Activated B cell treated with CpG ODN at 0.5 μM for 24 hours (primary cell): ENCODE measurements around the gene PSMD9. TPM values are rescaled to one million over a fixed set of nuclear protein-coding genes. Genes with fewer than 3 reads are reported as not detected.
"Not testable (repeated sequence)": the region's sequence is repeated elsewhere in the genome, so short reads cannot be mapped to it uniquely, and the experiment has no call there.

Experiments used
- ATAC-seq: fragments of 200-7000 bp; cut with Tn5 transposase; one replicate; pipeline ENCODE4 v1.10.0; 2021; ENCODE audit warnings: low read depth, mild to moderate bottlenecking, moderate library complexity
- CTCF ChIA-PET: fragments of 350-600 bp; sonication (Branson Sonifier 250); formaldehyde crosslinking; loops from one replicate; lab custom pipeline; 2021; ENCODE audit warnings: antibody characterized with exemption; lab: Charles Lee
- POLR2A ChIA-PET: fragments of 350-600 bp; sonication (Branson Sonifier 250); formaldehyde crosslinking; loops from one replicate; lab custom pipeline; 2021; ENCODE audit warnings: antibody characterized with exemption; lab: Charles Lee
- DNase-seq: peaks from one replicate; pipeline ENCODE4 v3.0.0; 2022
- H3K27ac Mint-ChIP-seq: one replicate; pipeline ENCODE4 v1.8.0; 2020; ENCODE audit warnings: mixed read lengths
- H3K27me3 Mint-ChIP-seq: one replicate; pipeline ENCODE4 v1.8.0; 2021; ENCODE audit warnings: mixed read lengths
- H3K36me3 Mint-ChIP-seq: one replicate; pipeline ENCODE4 v1.8.0; 2021; ENCODE audit warnings: low read depth, mixed read lengths
- H3K4me1 Mint-ChIP-seq: one replicate; pipeline ENCODE4 v1.8.0; 2021; ENCODE audit warnings: mixed read lengths
- H3K4me3 Mint-ChIP-seq: one replicate; pipeline ENCODE4 v1.8.0; 2020; ENCODE audit warnings: mild to moderate bottlenecking, mixed read lengths
- H3K9me3 Mint-ChIP-seq: one replicate; pipeline ENCODE4 v1.8.0; 2020; ENCODE audit warnings: mixed read lengths
- intact Hi-C: fragments of 100-400 bp; cut with micrococcal nuclease; formaldehyde crosslinking; loops from one replicate; pipeline ENCODE4 v1.15.1; 2024
- total RNA-seq: library from RNA; stranded (reverse); gene quantifications from 2 replicates; pipeline ENCODE4 v1.2.3, GENCODE V29; 2022
- TF ChIP-seq, protein P1 (sequence below): fragments of 200-600 bp; IDR thresholded peaks from one replicate; pipeline ENCODE4 v1.8.0; 2022; ENCODE audit warnings: antibody characterized with exemption, mild to moderate bottlenecking

The PSMD9 gene
- total RNA-seq, 1 donor from 2014 or later: 40.2 TPM

DNA sequence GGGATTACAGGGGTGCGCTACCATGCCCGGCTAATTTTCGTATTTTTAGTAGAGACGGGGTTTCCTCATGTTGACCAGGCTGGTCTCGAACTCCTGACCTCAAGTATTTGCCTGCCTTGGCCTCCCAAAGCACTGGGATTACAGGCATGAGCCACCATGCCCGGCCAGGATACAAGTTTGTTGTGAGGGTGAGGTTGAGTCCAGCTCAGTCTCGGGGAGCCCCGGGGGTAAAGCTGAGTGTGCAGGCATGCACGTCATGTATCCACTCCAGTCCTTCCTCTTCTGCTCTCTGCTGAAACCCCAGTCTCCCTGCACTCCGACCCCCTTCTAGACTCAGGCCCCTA, 30.3 kb upstream of the PSMD9 start:
- no peaks in the 10 kb centered on the region for H3K9me3 Mint-ChIP-seq
- H3K36me3 Mint-ChIP-seq: no peaks in the 10 kb centered on the region
- DNase-seq (no peak), ATAC-seq (no peak)
- H3K4me1 Mint-ChIP-seq: peaks cover 9% of the 10 kb centered on the region
- ChIA-PET POLR2A (interaction anchor here (0.6 kb wide), 1 partner anchor 59 kb away, joined by 4 read pairs; no protein-coding TSS in a partner anchor), CTCF (no interaction called here)
- H3K27me3 Mint-ChIP-seq: no peaks in the 10 kb centered on the region
- intact Hi-C loops: no loop called here
- H3K27ac Mint-ChIP-seq: no peak overlapping the region
- H3K4me3 Mint-ChIP-seq: no peak overlapping the region
- TF ChIP-seq, protein P1, sequence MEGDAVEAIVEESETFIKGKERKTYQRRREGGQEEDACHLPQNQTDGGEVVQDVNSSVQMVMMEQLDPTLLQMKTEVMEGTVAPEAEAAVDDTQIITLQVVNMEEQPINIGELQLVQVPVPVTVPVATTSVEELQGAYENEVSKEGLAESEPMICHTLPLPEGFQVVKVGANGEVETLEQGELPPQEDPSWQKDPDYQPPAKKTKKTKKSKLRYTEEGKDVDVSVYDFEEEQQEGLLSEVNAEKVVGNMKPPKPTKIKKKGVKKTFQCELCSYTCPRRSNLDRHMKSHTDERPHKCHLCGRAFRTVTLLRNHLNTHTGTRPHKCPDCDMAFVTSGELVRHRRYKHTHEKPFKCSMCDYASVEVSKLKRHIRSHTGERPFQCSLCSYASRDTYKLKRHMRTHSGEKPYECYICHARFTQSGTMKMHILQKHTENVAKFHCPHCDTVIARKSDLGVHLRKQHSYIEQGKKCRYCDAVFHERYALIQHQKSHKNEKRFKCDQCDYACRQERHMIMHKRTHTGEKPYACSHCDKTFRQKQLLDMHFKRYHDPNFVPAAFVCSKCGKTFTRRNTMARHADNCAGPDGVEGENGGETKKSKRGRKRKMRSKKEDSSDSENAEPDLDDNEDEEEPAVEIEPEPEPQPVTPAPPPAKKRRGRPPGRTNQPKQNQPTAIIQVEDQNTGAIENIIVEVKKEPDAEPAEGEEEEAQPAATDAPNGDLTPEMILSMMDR: no peak

DNA sequence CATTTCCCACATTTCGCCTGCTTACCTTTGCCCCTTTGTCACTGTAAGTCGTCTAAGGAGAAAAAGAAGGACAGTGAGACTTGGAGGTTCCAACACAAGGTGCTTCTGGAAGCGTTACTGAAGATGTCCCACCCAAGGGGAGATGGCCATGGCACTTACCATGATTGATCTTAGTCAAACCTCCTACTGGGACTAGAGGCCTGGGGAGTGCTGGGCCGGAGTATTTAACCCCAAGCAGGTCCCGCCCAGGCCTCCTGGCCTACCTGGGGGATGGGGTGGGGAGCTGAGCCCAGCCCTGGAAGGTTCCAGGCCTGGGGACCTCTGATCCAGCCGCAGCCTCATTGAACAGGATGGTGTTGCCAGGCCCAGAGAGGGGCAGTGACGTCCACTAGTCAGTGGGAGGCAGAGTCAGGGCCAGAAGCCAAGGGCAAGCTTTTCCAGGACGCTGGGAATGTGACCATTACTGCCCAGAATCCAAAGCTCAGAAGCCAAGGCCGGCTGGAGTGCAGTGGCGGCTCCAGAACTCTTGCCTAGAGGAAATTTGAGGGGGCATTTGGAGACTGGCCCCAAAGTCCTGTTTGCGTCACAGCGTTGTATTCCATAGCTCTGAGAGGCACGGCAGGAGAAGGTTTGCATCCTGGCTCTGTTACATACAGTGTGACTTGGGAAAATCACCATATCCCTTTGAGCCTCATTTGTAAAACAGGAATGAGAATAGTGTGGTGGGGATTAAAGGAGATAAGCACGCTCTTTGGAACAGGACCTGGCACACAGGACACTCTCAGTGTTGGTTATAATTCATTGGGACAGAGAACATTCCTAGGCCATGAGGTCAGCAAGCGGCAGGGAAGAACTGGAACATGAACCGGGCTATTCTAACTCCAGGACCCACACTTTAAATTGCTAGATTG, 29.7 kb upstream of the PSMD9 start, which contains the start of gene HPD:
Gene HPD, minus strand, starts transcription at position 198 of the 911 bp plus-strand sequence. Its CDS starts 36 bp downstream, at position 162.
- DNase-seq (no peak), ATAC-seq (no peak)
- intact Hi-C loops: no loop called here
- Mint-ChIP-seq H3K36me3 (no peaks in the 10 kb centered on the region), H3K4me3 (no peak within 1 kb of the TSS), H3K27ac (no peak within 1 kb of the TSS), H3K27me3 (no peaks in the 10 kb centered on the region), H3K4me1 (peaks cover 9% of the 10 kb centered on the region), H3K9me3 (no peaks in the 10 kb centered on the region)
- TF ChIP-seq, protein P1: no peak
- CTCF ChIA-PET: no interaction called here
- POLR2A ChIA-PET: interaction anchor here (0.6 kb wide), 2 partner anchors 60 to 1562 kb away, joined by 4 to 6 read pairs; no protein-coding TSS in a partner anchor

DNA sequence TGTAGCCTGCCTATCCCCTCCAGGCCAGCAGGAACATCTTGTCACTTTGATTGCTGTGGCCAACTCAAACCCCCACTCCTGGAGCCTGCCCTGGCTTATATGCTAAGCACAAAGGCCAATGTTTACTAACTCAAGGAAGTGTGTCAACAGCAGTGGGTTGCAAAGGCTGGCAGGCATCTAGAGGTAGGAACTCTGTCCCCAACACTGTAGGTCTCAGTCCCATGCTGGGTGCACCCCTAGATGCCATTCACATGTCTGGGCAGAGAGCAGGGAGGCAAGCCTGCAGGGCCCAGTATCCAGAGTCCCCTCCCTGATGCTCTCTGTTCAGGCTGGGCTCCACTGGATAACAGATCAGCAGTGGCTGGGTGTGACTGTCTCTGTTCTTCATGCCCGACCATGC, 28.3 kb upstream of the PSMD9 start:
- POLR2A ChIA-PET: no interaction called here
- no peak for ATAC-seq
- H3K27me3 Mint-ChIP-seq: no peaks in the 10 kb centered on the region
- CTCF ChIA-PET: no interaction called here
- DNase-seq: no peak
- no peak overlapping the region for H3K4me3 Mint-ChIP-seq
- intact Hi-C loops: no loop called here
- no peak overlapping the region for H3K27ac Mint-ChIP-seq
- TF ChIP-seq, protein P1: no peak
- H3K4me1 Mint-ChIP-seq: peaks cover 9% of the 10 kb centered on the region
- H3K36me3 Mint-ChIP-seq: no peaks in the 10 kb centered on the region
- no peaks in the 10 kb centered on the region for H3K9me3 Mint-ChIP-seq

DNA sequence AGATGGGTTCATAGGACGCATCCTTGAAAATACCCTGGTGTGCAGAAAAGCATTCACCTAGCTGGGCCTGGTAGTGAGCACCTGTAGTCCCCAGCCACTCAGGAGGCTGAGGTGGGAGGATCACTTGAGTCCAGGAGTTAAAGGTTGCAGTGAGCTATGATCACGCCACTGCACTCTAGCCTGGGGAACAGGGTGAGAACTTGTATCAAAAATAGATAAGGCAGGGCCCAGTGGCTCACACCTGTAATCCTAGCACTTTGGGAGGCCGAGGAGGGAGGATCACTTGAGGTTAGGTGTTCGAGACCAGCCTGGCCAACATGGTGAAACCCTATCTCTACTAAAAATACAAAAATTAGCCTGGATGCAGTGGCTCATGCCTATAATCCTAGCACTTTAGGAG, 27.9 kb upstream of the PSMD9 start:
- H3K27ac Mint-ChIP-seq, H3K27me3 Mint-ChIP-seq, DNase-seq, POLR2A ChIA-PET, intact Hi-C loops, H3K36me3 Mint-ChIP-seq, H3K4me1 Mint-ChIP-seq, H3K4me3 Mint-ChIP-seq, ATAC-seq, H3K9me3 Mint-ChIP-seq, CTCF ChIA-PET: not testable (repeated sequence)

DNA sequence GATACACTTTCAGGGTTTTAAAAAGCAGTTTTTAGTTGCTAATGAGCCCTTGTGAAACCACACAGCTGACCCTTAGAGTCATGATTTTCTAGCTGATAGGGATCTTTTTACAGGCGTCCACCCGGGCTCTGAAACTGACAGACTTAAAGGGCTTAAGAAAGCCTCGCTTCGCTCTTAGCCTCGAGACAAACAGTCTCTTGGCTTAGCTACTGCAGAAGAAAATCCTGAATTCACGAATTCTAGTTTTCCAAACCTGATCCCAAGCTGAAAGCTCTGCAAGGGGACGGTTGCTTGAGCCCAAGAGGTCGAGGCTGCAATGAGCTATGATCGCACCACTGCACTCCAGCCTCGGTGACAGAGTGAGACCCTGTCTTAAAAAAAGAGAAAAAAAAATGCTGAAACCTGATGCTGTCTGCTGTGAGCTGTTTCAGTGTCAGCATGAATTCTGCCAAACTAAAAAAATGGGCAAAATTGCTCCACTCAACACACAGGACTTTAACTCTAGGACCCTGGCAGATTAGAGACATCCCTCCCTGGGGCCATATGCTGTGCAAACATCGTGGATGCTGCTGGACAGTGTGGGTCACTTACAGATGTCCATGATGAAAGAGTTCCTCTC, 26.8 kb upstream of the PSMD9 start:
- ChIA-PET CTCF (no interaction called here), POLR2A (no interaction called here)
- DNase-seq: no peak
- no peaks in the 10 kb centered on the region for H3K36me3 Mint-ChIP-seq
- H3K27ac Mint-ChIP-seq: no peak overlapping the region
- no peaks in the 10 kb centered on the region for H3K9me3 Mint-ChIP-seq
- ATAC-seq: no peak
- H3K4me3 Mint-ChIP-seq: no peak overlapping the region
- no peaks in the 10 kb centered on the region for H3K27me3 Mint-ChIP-seq
- TF ChIP-seq, protein P1: no peak
- H3K4me1 Mint-ChIP-seq: no peaks in the 10 kb centered on the region
- intact Hi-C loops: no loop called here
